Measurements from ENCODE around the gene TMEM175.

- TF ChIP-seq CTCF (conservative IDR thresholded peaks at IDR 0.05; ENCODE audit: low read depth, low read length) (no peak), EZH2 (IDR thresholded peaks at IDR 0.05; ENCODE audit: borderline replicate concordance, low read depth, low read length, poor library complexity, severe bottlenecking) (no peak)
Observed at GRCh38 chr4:907103-907400, 25.2 kb upstream of the TMEM175 start.
